HG02938 (cell line): ENCODE measurements around the gene KRTAP10-5.
"Not testable (repeated sequence)": the region's sequence is repeated elsewhere in the genome, so short reads cannot be mapped to it uniquely, and the experiment has no call there.

Source experiments
- ATAC-seq: cut with Tn5 transposase; IDR thresholded peaks from one replicate; pipeline ENCODE4 v1.9.1; 2021; ENCODE audit warnings: mild to moderate bottlenecking, moderate library complexity; ENCODE audit not compliant: unreplicated experiment

Gene KRTAP10-5

GRCh38 chr21:44550285-44550684 lies 30.1 kb downstream of the KRTAP10-5 start:
- not testable (repeated sequence) for ATAC-seq

- ATAC-seq = no peak
Measured at GRCh38 chr21:44549525-44550211, 30.7 kb downstream of the KRTAP10-5 start.

- ATAC-seq = no peak
Measured at GRCh38 chr21:44548922-44549321, 31.5 kb downstream of the KRTAP10-5 start.

GRCh38 chr21:44548381-44548780 lies 32.0 kb downstream of the KRTAP10-5 start:
- no peak for ATAC-seq

- ATAC-seq = no peak
Measured at GRCh38 chr21:44547656-44548331, 32.6 kb downstream of the KRTAP10-5 start.

GRCh38 chr21:44544566-44544965 lies 35.8 kb downstream of the KRTAP10-5 start:
- no peak for ATAC-seq

- ATAC-seq = no peak
Measured at GRCh38 chr21:44542716-44543115, 37.7 kb downstream of the KRTAP10-5 start.

GRCh38 chr21:44540741-44541288 lies 39.6 kb downstream of the KRTAP10-5 start:
- no peak for ATAC-seq

GRCh38 chr21:44539991-44540666 lies 40.3 kb downstream of the KRTAP10-5 start, which contains the start of gene KRTAP10-1:
Gene KRTAP10-1, minus strand, starts transcription at chr21:44540195. Its CDS starts 45 bp downstream, at chr21:44540150.
- no peak for ATAC-seq

- ATAC-seq = no peak
Measured at GRCh38 chr21:44539046-44539445, 41.4 kb downstream of the KRTAP10-5 start.

GRCh38 chr21:44537930-44538911 lies 42.2 kb downstream of the KRTAP10-5 start:
- ATAC-seq = no peak

GRCh38 chr21:44535963-44536362 lies 44.4 kb downstream of the KRTAP10-5 start:
- no peak for ATAC-seq

GRCh38 chr21:44534688-44535087 lies 45.7 kb downstream of the KRTAP10-5 start:
- ATAC-seq = no peak

- no peak for ATAC-seq
Measured at GRCh38 chr21:44533891-44534627, 46.3 kb downstream of the KRTAP10-5 start.

GRCh38 chr21:44533121-44533890 lies 47.1 kb downstream of the KRTAP10-5 start:
- ATAC-seq = no peak

GRCh38 chr21:44532712-44533111 lies 47.7 kb downstream of the KRTAP10-5 start:
- ATAC-seq = no peak

- ATAC-seq = no peak
Measured at GRCh38 chr21:44531606-44532564, 48.5 kb downstream of the KRTAP10-5 start.
